Calu3 (cell line): Measurements from ENCODE around the gene UBE2O. TPM values are rescaled to one million over a fixed set of nuclear protein-coding genes. Genes with fewer than 3 reads are reported as not detected.

Experiments
- BruUV-seq: library from RNA; stranded (reverse); fragments of 400-500 nt; replicated peaks from 2 replicates; lab custom pipeline; 2021; lab: Mats Ljungman, UMichigan
- CTCF ChIA-PET: fragments of 300-600 bp; sonication (Branson Sonifier 250); formaldehyde crosslinking; loops from one replicate; lab custom pipeline; 2022; ENCODE audit warnings: antibody characterized with exemption; lab: Charles Lee
- DNase-seq: peaks from one replicate; pipeline ENCODE4 v3.0.0; 2022
- H3K27ac Mint-ChIP-seq: one replicate; pipeline ENCODE4 v1.8.0; 2022; ENCODE audit warnings: mixed read lengths; ENCODE audit not compliant: unreplicated experiment
- H3K27me3 Mint-ChIP-seq: one replicate; pipeline ENCODE4 v1.8.0; 2022; ENCODE audit warnings: mixed read lengths; ENCODE audit not compliant: unreplicated experiment
- H3K36me3 Mint-ChIP-seq: one replicate; pipeline ENCODE4 v1.8.0; 2022; ENCODE audit warnings: mild to moderate bottlenecking, moderate library complexity, mixed read lengths; ENCODE audit not compliant: insufficient read depth, unreplicated experiment
- H3K4me1 Mint-ChIP-seq: one replicate; pipeline ENCODE4 v1.8.0; 2022; ENCODE audit warnings: mild to moderate bottlenecking, low read depth, mixed read lengths; ENCODE audit not compliant: unreplicated experiment
- H3K4me3 Mint-ChIP-seq: one replicate; pipeline ENCODE4 v1.8.0; 2022; ENCODE audit warnings: mild to moderate bottlenecking, low read depth, moderate library complexity, mixed read lengths; ENCODE audit not compliant: unreplicated experiment
- H3K9me3 Mint-ChIP-seq: one replicate; pipeline ENCODE4 v1.8.0; 2022; ENCODE audit warnings: low read depth, mixed read lengths; ENCODE audit not compliant: unreplicated experiment
- intact Hi-C: fragments of 100-400 bp; cut with micrococcal nuclease; formaldehyde crosslinking; loops from one replicate; pipeline ENCODE4 v1.10.0; 2022; ENCODE audit not compliant: unreplicated experiment
- total RNA-seq: library from RNA; stranded (reverse); gene quantifications from 2 replicates; pipeline ENCODE4 v1.2.3, GENCODE V29; 2022
- TF ChIP-seq, protein P1 (sequence below): fragments of 200-600 bp; IDR thresholded peaks from one replicate; pipeline ENCODE4 v1.8.0; 2022; ENCODE audit warnings: antibody characterized with exemption; ENCODE audit not compliant: unreplicated experiment

UBE2O gene
- total RNA-seq, 1 experiment from 2014 or later: 29.0 TPM

DNA sequence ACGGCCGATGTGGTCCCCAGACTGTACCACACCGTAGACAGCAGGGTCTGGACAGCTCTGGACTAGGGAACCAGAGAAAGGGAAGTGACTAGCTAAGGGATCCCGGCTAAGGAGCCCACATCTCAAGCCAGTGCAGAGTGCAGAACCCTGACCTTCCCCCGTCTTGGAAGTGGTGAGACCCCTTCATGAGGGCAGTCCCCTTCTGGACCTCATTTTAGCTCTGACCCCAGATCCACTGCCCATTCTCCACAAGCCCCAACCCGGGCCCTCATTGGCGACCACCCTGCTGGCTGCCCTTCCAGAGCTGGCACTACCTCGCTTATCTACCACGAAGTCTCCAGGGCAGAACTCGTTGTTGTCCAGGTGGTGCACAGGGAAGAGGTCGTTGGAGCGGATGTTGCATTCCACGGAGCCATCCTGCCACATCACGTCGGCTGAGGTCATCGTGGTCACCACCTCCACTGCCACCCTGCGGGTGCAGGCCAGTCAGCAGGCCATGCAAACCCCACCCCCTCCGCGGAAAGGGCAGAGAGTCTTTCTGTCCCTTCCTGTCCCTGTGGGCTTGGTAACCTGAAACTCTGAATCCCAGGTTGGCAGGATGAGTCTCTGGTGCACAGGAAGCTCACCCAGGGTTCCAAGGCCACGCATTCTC is 54.3 kb downstream of the UBE2O start:
- intact Hi-C loops: loop anchor here (5.0 kb wide), 1 partner anchor 96 kb away; no protein-coding TSS in a partner anchor

DNA sequence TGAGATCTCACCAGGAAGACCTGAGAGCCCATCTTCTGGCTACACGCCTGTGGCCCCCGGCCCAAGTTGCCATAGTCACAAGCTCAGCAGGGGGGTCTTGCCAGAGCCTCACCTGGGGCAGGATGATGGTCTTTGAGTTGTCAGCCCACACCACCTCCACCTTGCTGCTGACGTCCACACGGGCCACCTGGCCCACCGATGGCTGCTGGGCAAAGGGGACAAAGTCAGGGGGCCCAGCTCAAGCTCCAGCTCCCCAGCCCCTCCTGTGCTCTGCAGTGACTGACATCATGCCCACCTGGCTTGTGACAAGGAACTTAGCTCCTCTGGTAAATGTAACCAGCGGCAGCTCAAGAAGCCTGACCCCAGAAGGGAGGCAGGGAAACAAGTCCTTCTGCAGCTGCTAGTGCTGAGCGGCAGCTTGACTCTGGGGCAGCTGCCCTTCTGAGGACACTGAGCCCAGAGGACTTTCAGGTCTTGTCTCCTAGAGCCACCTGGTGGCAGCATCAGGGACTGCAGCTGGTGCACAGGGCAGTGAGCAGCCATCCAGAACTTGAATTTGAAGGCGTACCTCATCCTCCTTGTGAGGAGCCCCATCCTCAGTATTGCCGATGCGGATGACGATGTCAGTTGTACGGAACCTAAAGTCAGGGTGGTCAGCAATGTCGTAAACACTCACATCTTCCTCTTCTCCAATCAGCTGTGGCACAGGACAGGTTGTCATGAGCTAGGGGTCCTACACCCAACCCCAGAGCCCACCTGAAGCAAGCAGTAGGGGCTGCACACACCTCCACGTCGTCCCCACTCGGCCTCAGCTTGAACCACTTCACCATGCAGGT is 55.0 kb downstream of the UBE2O start:
- no peak overlapping the region for H3K4me3 Mint-ChIP-seq
- H3K27ac Mint-ChIP-seq: no peak overlapping the region
- BruUV-seq: no TSS peak
- peak; percentile 90 for DNase-seq
- H3K36me3 Mint-ChIP-seq: peaks cover 43% of the 10 kb centered on the region
- intact Hi-C loops: loop anchor here (5.0 kb wide), 1 partner anchor 96 kb away; no protein-coding TSS in a partner anchor
- no peaks in the 10 kb centered on the region for H3K9me3 Mint-ChIP-seq
- no peaks in the 10 kb centered on the region for H3K27me3 Mint-ChIP-seq
- TF ChIP-seq, protein P1, sequence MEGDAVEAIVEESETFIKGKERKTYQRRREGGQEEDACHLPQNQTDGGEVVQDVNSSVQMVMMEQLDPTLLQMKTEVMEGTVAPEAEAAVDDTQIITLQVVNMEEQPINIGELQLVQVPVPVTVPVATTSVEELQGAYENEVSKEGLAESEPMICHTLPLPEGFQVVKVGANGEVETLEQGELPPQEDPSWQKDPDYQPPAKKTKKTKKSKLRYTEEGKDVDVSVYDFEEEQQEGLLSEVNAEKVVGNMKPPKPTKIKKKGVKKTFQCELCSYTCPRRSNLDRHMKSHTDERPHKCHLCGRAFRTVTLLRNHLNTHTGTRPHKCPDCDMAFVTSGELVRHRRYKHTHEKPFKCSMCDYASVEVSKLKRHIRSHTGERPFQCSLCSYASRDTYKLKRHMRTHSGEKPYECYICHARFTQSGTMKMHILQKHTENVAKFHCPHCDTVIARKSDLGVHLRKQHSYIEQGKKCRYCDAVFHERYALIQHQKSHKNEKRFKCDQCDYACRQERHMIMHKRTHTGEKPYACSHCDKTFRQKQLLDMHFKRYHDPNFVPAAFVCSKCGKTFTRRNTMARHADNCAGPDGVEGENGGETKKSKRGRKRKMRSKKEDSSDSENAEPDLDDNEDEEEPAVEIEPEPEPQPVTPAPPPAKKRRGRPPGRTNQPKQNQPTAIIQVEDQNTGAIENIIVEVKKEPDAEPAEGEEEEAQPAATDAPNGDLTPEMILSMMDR: peak; percentile 93
- H3K4me1 Mint-ChIP-seq: no peaks in the 10 kb centered on the region
- CTCF ChIA-PET: interaction anchor here (0.5 to 1.6 kb wide), 17 partner anchors 10 to 306 kb away, joined by 3 to 18 read pairs (median 3); partner anchors contain the start of gene PRPSAP1

More for the DNA sequence above, 54.3 kb downstream of the UBE2O start:
- CTCF ChIA-PET: interaction anchor here (0.5 to 1.6 kb wide), 13 partner anchors 11 to 306 kb away, joined by 3 to 18 read pairs (median 3); no protein-coding TSS in a partner anchor
- TF ChIP-seq, protein P1: no peak
- Mint-ChIP-seq H3K27ac (no peak overlapping the region), H3K27me3 (no peaks in the 10 kb centered on the region), H3K4me1 (no peaks in the 10 kb centered on the region), H3K4me3 (no peak overlapping the region), H3K9me3 (no peaks in the 10 kb centered on the region), H3K36me3 (peaks cover 45% of the 10 kb centered on the region)
- no peak for DNase-seq
- no TSS peak for BruUV-seq

DNA sequence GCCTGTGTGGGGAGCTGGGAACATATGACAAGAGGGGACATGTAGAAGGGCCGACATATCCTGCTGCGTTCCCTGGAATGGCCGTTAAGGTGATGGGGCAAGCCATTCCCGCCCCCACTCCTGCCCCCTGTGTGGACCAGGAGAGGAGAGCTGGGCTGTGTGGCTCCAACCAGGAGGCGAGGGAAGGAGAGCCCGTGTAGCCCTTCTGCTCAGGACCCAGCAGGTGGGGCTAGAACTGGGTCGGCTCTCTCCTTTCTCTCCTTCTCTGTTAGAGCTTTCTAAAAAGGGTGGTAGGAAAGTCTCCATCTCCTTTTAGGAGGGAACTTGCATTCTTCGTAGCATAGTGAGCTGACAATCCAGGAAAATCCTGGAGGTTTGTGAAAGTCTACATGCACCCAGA is 55.8 kb downstream of the UBE2O start:
- no peak overlapping the region for H3K4me3 Mint-ChIP-seq
- no peak overlapping the region for H3K27ac Mint-ChIP-seq
- no TSS peak for BruUV-seq
- TF ChIP-seq, protein P1: no peak
- H3K27me3 Mint-ChIP-seq: no peaks in the 10 kb centered on the region
- DNase-seq: no peak
- CTCF ChIA-PET: interaction anchor here (0.5 to 1.6 kb wide), 5 partner anchors 22 to 94 kb away, joined by 3 to 18 read pairs (median 4); partner anchors contain the start of gene PRPSAP1
- H3K36me3 Mint-ChIP-seq: peaks cover 38% of the 10 kb centered on the region
- no peaks in the 10 kb centered on the region for H3K9me3 Mint-ChIP-seq
- intact Hi-C loops: loop anchor here (5.0 kb wide), 1 partner anchor 95 kb away; no protein-coding TSS in a partner anchor
- no peaks in the 10 kb centered on the region for H3K4me1 Mint-ChIP-seq

DNA sequence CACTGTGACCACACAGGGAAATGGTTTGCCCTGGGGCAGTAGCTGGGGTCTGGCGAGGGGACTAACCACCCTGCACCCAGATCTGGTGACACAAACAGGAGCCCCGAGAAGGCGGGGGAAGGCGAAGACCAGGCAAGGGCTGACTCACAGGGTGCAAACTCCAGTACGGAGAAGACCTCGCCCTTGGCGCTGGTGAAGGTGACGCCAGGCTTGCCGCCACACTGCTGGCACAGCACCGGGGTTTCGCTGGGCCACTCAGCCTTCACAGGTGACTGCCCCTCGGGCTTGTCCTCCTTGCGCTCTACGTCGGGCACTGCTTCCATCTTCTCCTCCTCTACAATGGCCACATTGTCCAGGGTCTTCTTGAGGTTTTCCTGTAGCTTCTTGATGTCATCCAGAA is 57.0 kb downstream of the UBE2O start:
- Mint-ChIP-seq H3K36me3 (peaks cover 39% of the 10 kb centered on the region), H3K4me3 (no peak overlapping the region), H3K27me3 (no peaks in the 10 kb centered on the region), H3K4me1 (no peaks in the 10 kb centered on the region), H3K9me3 (no peaks in the 10 kb centered on the region), H3K27ac (no peak overlapping the region)
- TF ChIP-seq, protein P1: no peak
- no peak for DNase-seq
- no TSS peak for BruUV-seq
- CTCF ChIA-PET: no interaction called here
- intact Hi-C loops: loop anchor here (5.0 kb wide), 1 partner anchor 94 kb away; no protein-coding TSS in a partner anchor
